Ascending aorta (tissue), 2 donors: Measurements from ENCODE around the gene MAP3K1. TPM values are rescaled to one million over a fixed set of nuclear protein-coding genes. Genes with fewer than 3 reads are reported as not detected.

ENCODE experiments used
- DNase-seq, 2 donors: peaks; one replicate each; pipeline ENCODE4 v3.0.0-alpha.2; 2019; ENCODE audit warnings: low spot score in 2 of 2
- H3K27ac ChIP-seq, 2 donors: fragments of 200-600 bp; sonication (generic); one replicate each; pipeline ENCODE4 v1.5.1; 2016 to 2017; ENCODE audit warnings: mild to moderate bottlenecking in 1 of 2
- H3K27me3 ChIP-seq: fragments of 200-600 bp; sonication (generic); one replicate; pipeline ENCODE4 v1.5.1; 2017
- H3K36me3 ChIP-seq, 2 donors: fragments of 200-600 bp; sonication (generic); one replicate each; pipeline ENCODE4 v1.5.1; 2016
- H3K4me1 ChIP-seq, 2 donors: fragments of 200-600 bp; sonication (generic); one replicate each; pipeline ENCODE4 v1.5.1; 2016 to 2017; ENCODE audit warnings: mild to moderate bottlenecking in 1 of 2
- H3K4me3 ChIP-seq, 2 donors: fragments of 200-600 bp; sonication (generic); one replicate each; pipeline ENCODE4 v1.5.1; 2016 to 2017; ENCODE audit warnings: mild to moderate bottlenecking in 1 of 2
- H3K9me3 ChIP-seq, 2 donors: fragments of 200-600 bp; sonication (generic); one replicate each; pipeline ENCODE4 v1.5.1; 2016
- CTCF ChIP-seq, 3 experiments: fragments of 200-600 bp in 2 of 3; fragments of 450-650 bp in 1 of 3; sonication (generic) in 2 of 3; IDR thresholded peaks; one replicate each; pipeline ENCODE4 v1.5.1; 2016 to 2019; ENCODE audit warnings: antibody characterized with exemption in 3 of 3, mild to moderate bottlenecking in 1 of 3, moderate library complexity in 1 of 3
- intact Hi-C: fragments of 100-400 bp; cut with DNase I; formaldehyde crosslinking; loops from one replicate; pipeline ENCODE4 v1.15.1; 2023
- total RNA-seq: library from RNA; depleted of rRNA; stranded (reverse); fragments of >200 nt; gene quantifications from one replicate; pipeline ENCODE4 v1.1.0, GENCODE V29; 2016

MAP3K1 gene
- total RNA-seq, 1 donor from 2014 or later, result 14.7 TPM

- no peak for DNase-seq
- no peak for TF ChIP-seq CTCF (IDR thresholded peaks at IDR 0.05)
- Histone ChIP-seq H3K27ac (no peak overlapping the region), H3K27me3 (no peaks in the 10 kb centered on the region), H3K9me3 (no peaks in the 10 kb centered on the region), H3K4me1 (peaks cover 0 to 23% of the 10 kb centered on the region in 2 donors), H3K36me3 (peaks cover 2 to 13% of the 10 kb centered on the region in 2 donors), H3K4me3 (no peak overlapping the region)
- intact Hi-C loops, result no loop called here
Measured at GRCh38 chr5:56856541-56857178, 41.3 kb downstream of the MAP3K1 start.

GRCh38 chr5:56858777-56859442, 43.6 kb downstream of the MAP3K1 start:
- no peak overlapping the region for H3K27ac ChIP-seq
- no peaks in the 10 kb centered on the region for H3K9me3 ChIP-seq
- no peak overlapping the region for H3K4me3 ChIP-seq
- H3K36me3 ChIP-seq, result peaks cover 7 to 19% of the 10 kb centered on the region in 2 donors
- no peak for DNase-seq
- no peak for TF ChIP-seq CTCF (IDR thresholded peaks at IDR 0.05)
- intact Hi-C loops, result no loop called here
- no peaks in the 10 kb centered on the region for H3K27me3 ChIP-seq
- H3K4me1 ChIP-seq, result peaks cover 0 to 15% of the 10 kb centered on the region in 2 donors

- no peaks in the 10 kb centered on the region for H3K4me1 ChIP-seq
- intact Hi-C loops, result no loop called here
- H3K9me3 ChIP-seq, result no peaks in the 10 kb centered on the region
- no peak overlapping the region for H3K4me3 ChIP-seq
- no peaks in the 10 kb centered on the region for H3K27me3 ChIP-seq
- no peak for TF ChIP-seq CTCF (IDR thresholded peaks at IDR 0.05)
- no peak overlapping the region for H3K27ac ChIP-seq
- DNase-seq, result no peak
- H3K36me3 ChIP-seq, result peaks cover 9 to 19% of the 10 kb centered on the region in 2 donors
Measured at GRCh38 chr5:56861893-56862485, 46.6 kb downstream of the MAP3K1 start.

- Histone ChIP-seq H3K4me3 (no peak overlapping the region), H3K27me3 (no peaks in the 10 kb centered on the region), H3K4me1 (no peaks in the 10 kb centered on the region), H3K36me3 (peaks cover 10 to 19% of the 10 kb centered on the region in 2 donors), H3K27ac (no peak overlapping the region), H3K9me3 (no peaks in the 10 kb centered on the region)
- TF ChIP-seq CTCF (IDR thresholded peaks at IDR 0.05), result no peak
- no peak for DNase-seq
- intact Hi-C loops, result no loop called here
Measured at GRCh38 chr5:56862909-56863308, 47.6 kb downstream of the MAP3K1 start.

GRCh38 chr5:56871777-56872176, 56.4 kb downstream of the MAP3K1 start:
- H3K36me3 ChIP-seq, result peaks cover 9 to 39% of the 10 kb centered on the region in 2 donors
- H3K27me3 ChIP-seq, result no peaks in the 10 kb centered on the region
- no peak overlapping the region for H3K4me3 ChIP-seq
- intact Hi-C loops, result no loop called here
- H3K9me3 ChIP-seq, result no peaks in the 10 kb centered on the region
- no peak for DNase-seq
- H3K27ac ChIP-seq, result no peak overlapping the region
- H3K4me1 ChIP-seq, result no peaks in the 10 kb centered on the region
- no peak for TF ChIP-seq CTCF (IDR thresholded peaks at IDR 0.05)
